Measurements from ENCODE around the gene AMPD2.
"Not testable (repeated sequence)": the region's sequence is repeated elsewhere in the genome, so short reads cannot be mapped to it uniquely, and the experiment has no call there.

The AMPD2 gene

DNA sequence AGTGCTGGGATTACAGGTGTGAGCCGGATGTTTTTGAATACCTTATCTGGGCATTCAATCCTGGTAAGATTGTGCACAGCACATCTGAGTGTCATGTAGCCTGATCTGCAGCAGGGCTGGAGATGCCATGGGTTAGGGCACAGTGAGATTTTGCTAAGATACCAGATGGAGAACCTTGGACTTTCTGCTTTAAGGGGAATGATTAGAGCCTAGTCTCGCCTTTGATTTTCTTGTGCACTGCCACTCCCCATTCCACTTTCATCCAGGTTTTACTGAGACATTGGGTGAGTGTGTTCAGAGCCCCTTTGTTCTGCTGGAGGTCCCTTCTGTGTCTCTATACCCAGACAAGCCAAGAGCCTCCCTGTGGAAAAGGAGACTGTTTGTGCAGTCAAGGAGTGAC lies 54.2 kb downstream of the AMPD2 start:
- not testable (repeated sequence) for H3K4me2 ChIP-seq (ENCODE audit: insufficient read depth, low read length, poor library complexity, severe bottlenecking); H3K4ac ChIP-seq (ENCODE audit: low read length); H2BK5ac ChIP-seq (ENCODE audit: low read length); H3K14ac ChIP-seq (ENCODE audit: low read length); H2BK15ac ChIP-seq (ENCODE audit: low read length); H2BK120ac ChIP-seq (ENCODE audit: low read depth, low read length); H3K27me3 ChIP-seq (ENCODE audit: control insufficient read depth in 3 of 3, insufficient read depth in 3 of 3, low read depth in 1 of 3, low read length in 3 of 3); H3K18ac ChIP-seq (ENCODE audit: low read length); H2BK12ac ChIP-seq (ENCODE audit: low read length); H2AK5ac ChIP-seq (ENCODE audit: low read depth, low read length); H3K9ac ChIP-seq (ENCODE audit: low read depth, low read length, poor library complexity); H3K27ac ChIP-seq (replicated peaks; ENCODE audit: low read length); H4K8ac ChIP-seq (ENCODE audit: low read depth, low read length); H3K23ac ChIP-seq (ENCODE audit: low read depth, low read length, poor library complexity); H3K4me1 ChIP-seq (ENCODE audit: control insufficient read depth in 2 of 2, insufficient read depth in 1 of 2, low read depth in 1 of 2, low read length in 2 of 2); H3K9me3 ChIP-seq (replicated peaks in 1 of 2; ENCODE audit: control insufficient read depth in 2 of 2, insufficient read depth in 1 of 2, low read depth in 1 of 2, low read length in 2 of 2); H2AFZ ChIP-seq (ENCODE audit: low read length); H3K79me1 ChIP-seq (ENCODE audit: low read depth, low read length); H3K4me3 ChIP-seq (ENCODE audit: low read length in 2 of 2); H3K36me3 ChIP-seq (replicated peaks in 1 of 2; ENCODE audit: control insufficient read depth in 2 of 2, insufficient read depth in 2 of 2, low read length in 2 of 2); DNase-seq (ENCODE audit: low spot score); H4K91ac ChIP-seq (ENCODE audit: low read depth, low read length, poor library complexity)
- WGBS, 2 donors (ENCODE audit: extremely low coverage in 2 of 2, insufficient read length in 2 of 2, insufficient replicate concordance in 1 of 2) = no CpG with 5 or more reads among the region's 2 CpGs

DNA sequence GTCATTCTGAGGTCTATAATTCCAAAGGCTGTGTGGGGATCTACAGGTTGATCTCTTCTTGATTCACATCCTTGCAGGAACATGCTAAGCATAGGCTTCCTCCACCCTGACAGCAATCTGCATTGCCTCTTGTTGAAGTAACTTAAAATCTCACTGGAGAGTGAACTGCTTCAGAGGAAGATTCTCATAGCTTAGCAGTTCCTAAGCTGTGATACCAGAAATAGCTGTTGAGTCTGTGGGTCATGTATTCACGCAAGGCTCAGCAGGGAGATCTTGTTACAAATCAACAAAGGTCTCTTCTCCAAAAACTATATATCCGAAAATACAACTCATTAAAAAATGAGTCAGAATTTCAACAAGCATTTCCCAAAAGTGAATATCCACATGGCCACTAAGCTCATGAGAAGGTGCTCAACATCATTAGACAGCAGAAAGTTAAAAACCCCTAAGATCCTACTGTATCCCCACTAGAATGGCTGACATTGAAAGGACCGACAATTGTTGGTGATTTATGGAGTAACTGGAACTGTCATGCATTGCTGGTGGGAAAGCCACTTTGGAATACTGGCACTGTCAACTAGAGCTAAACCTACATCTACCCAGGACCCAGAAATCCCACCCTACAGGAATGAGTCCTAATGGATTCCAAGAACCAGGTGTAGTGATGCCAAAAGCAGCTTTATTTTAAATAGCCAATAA lies 57.2 kb downstream of the AMPD2 start:
- DNase-seq (ENCODE audit: low spot score); H2AK5ac ChIP-seq (ENCODE audit: low read depth, low read length); H4K8ac ChIP-seq (ENCODE audit: low read depth, low read length); H3K4me3 ChIP-seq (ENCODE audit: low read length in 2 of 2); H3K4me2 ChIP-seq (ENCODE audit: insufficient read depth, low read length, poor library complexity, severe bottlenecking); H3K79me1 ChIP-seq (ENCODE audit: low read depth, low read length); H2BK120ac ChIP-seq (ENCODE audit: low read depth, low read length); H3K36me3 ChIP-seq (replicated peaks in 1 of 2; ENCODE audit: control insufficient read depth in 2 of 2, insufficient read depth in 2 of 2, low read length in 2 of 2); H3K9ac ChIP-seq (ENCODE audit: low read depth, low read length, poor library complexity); H3K23ac ChIP-seq (ENCODE audit: low read depth, low read length, poor library complexity); H3K4me1 ChIP-seq (ENCODE audit: control insufficient read depth in 2 of 2, insufficient read depth in 1 of 2, low read depth in 1 of 2, low read length in 2 of 2); H3K4ac ChIP-seq (ENCODE audit: low read length); H2BK12ac ChIP-seq (ENCODE audit: low read length); H3K27me3 ChIP-seq (ENCODE audit: control insufficient read depth in 3 of 3, insufficient read depth in 3 of 3, low read depth in 1 of 3, low read length in 3 of 3); H3K27ac ChIP-seq (replicated peaks; ENCODE audit: low read length); H3K14ac ChIP-seq (ENCODE audit: low read length); H2BK15ac ChIP-seq (ENCODE audit: low read length); H2BK5ac ChIP-seq (ENCODE audit: low read length); H4K91ac ChIP-seq (ENCODE audit: low read depth, low read length, poor library complexity); H2AFZ ChIP-seq (ENCODE audit: low read length); H3K18ac ChIP-seq (ENCODE audit: low read length); H3K9me3 ChIP-seq (replicated peaks in 1 of 2; ENCODE audit: control insufficient read depth in 2 of 2, insufficient read depth in 1 of 2, low read depth in 1 of 2, low read length in 2 of 2): not testable (repeated sequence)
- WGBS, 2 donors (ENCODE audit: extremely low coverage in 2 of 2, insufficient read length in 2 of 2, insufficient replicate concordance in 1 of 2) = no CpG with 5 or more reads among the region's 3 CpGs

DNA sequence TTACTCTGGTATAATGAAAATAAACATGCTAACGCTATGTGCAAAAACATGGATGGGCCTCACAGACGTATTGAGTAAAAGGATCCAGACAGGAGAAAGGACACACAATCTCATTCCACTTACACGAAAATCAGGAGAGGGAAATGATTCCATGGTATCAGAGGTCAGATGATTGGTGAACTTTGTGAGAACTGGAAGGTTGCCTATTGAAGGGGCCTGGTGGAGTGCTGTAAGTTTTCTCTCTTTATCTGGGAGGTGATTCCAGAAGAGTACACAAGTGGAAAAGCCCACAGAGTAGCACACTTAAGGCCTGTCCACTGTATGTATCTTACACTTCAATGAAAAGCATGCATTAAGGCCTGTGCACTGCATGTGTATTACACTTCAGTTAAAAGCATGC lies 57.8 kb downstream of the AMPD2 start:
- Histone ChIP-seq H4K8ac (ENCODE audit: low read depth, low read length) (no peak overlapping the region), H3K4ac (ENCODE audit: low read length) (no peak overlapping the region), H3K4me3 (ENCODE audit: low read length in 2 of 2) (no peak overlapping the region), H3K79me1 (ENCODE audit: low read depth, low read length) (no peaks in the 10 kb centered on the region), H3K4me2 (ENCODE audit: insufficient read depth, low read length, poor library complexity, severe bottlenecking) (no peak overlapping the region), H3K36me3 (replicated peaks in 1 of 2; ENCODE audit: control insufficient read depth in 2 of 2, insufficient read depth in 2 of 2, low read length in 2 of 2) (no peaks in the 10 kb centered on the region), H3K27ac (replicated peaks; ENCODE audit: low read length) (no peak overlapping the region), H2BK15ac (ENCODE audit: low read length) (no peak overlapping the region), H2AK5ac (ENCODE audit: low read depth, low read length) (no peak overlapping the region), H2BK12ac (ENCODE audit: low read length) (no peak overlapping the region), H3K9ac (ENCODE audit: low read depth, low read length, poor library complexity) (no peak overlapping the region), H3K18ac (ENCODE audit: low read length) (no peak overlapping the region), H3K27me3 (ENCODE audit: control insufficient read depth in 3 of 3, insufficient read depth in 3 of 3, low read depth in 1 of 3, low read length in 3 of 3) (no peaks in the 10 kb centered on the region), H3K14ac (ENCODE audit: low read length) (no peak overlapping the region), H2BK120ac (ENCODE audit: low read depth, low read length) (no peak overlapping the region), H2AFZ (ENCODE audit: low read length) (no peak overlapping the region), H4K91ac (ENCODE audit: low read depth, low read length, poor library complexity) (no peak overlapping the region), H3K4me1 (ENCODE audit: control insufficient read depth in 2 of 2, insufficient read depth in 1 of 2, low read depth in 1 of 2, low read length in 2 of 2) (no peaks in the 10 kb centered on the region), H3K9me3 (replicated peaks in 1 of 2; ENCODE audit: control insufficient read depth in 2 of 2, insufficient read depth in 1 of 2, low read depth in 1 of 2, low read length in 2 of 2) (no peaks in the 10 kb centered on the region), H2BK5ac (ENCODE audit: low read length) (no peak overlapping the region), H3K23ac (ENCODE audit: low read depth, low read length, poor library complexity) (no peak overlapping the region)
- no peak for DNase-seq (ENCODE audit: low spot score)
- no CpG with 5 or more reads among the region's 3 CpGs for WGBS, 2 donors (ENCODE audit: extremely low coverage in 2 of 2, insufficient read length in 2 of 2, insufficient replicate concordance in 1 of 2)

DNA sequence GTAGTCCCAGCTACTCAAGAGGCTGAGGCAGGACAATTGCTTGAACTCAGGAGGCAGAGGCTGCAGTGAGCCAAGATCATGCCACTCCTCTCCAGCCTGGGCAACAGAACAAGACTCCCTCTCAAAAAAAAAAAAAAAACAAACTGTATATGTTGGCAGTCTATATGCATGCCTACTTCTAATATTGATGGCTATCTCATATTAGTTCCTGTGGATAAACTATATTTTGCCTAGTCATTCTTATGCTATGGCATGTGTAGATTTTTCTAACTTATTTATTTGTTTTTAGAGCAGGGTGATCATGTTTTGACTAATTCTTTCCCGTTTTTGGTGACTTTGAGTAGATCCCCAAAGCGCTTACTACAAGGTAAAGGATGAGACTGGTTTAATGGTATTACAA lies 59.0 kb downstream of the AMPD2 start:
- not testable (repeated sequence) for H3K36me3 ChIP-seq (replicated peaks in 1 of 2; ENCODE audit: control insufficient read depth in 2 of 2, insufficient read depth in 2 of 2, low read length in 2 of 2); DNase-seq (ENCODE audit: low spot score); H2BK5ac ChIP-seq (ENCODE audit: low read length); H3K4me3 ChIP-seq (ENCODE audit: low read length in 2 of 2); H3K4me1 ChIP-seq (ENCODE audit: control insufficient read depth in 2 of 2, insufficient read depth in 1 of 2, low read depth in 1 of 2, low read length in 2 of 2); H2AK5ac ChIP-seq (ENCODE audit: low read depth, low read length); H3K4me2 ChIP-seq (ENCODE audit: insufficient read depth, low read length, poor library complexity, severe bottlenecking); H2BK15ac ChIP-seq (ENCODE audit: low read length); H4K8ac ChIP-seq (ENCODE audit: low read depth, low read length); H3K9me3 ChIP-seq (replicated peaks in 1 of 2; ENCODE audit: control insufficient read depth in 2 of 2, insufficient read depth in 1 of 2, low read depth in 1 of 2, low read length in 2 of 2); H4K91ac ChIP-seq (ENCODE audit: low read depth, low read length, poor library complexity); H3K27ac ChIP-seq (replicated peaks; ENCODE audit: low read length); H3K4ac ChIP-seq (ENCODE audit: low read length); H2BK12ac ChIP-seq (ENCODE audit: low read length); H3K23ac ChIP-seq (ENCODE audit: low read depth, low read length, poor library complexity); H3K27me3 ChIP-seq (ENCODE audit: control insufficient read depth in 3 of 3, insufficient read depth in 3 of 3, low read depth in 1 of 3, low read length in 3 of 3); H2BK120ac ChIP-seq (ENCODE audit: low read depth, low read length); H3K18ac ChIP-seq (ENCODE audit: low read length); H2AFZ ChIP-seq (ENCODE audit: low read length); H3K14ac ChIP-seq (ENCODE audit: low read length); H3K79me1 ChIP-seq (ENCODE audit: low read depth, low read length); H3K9ac ChIP-seq (ENCODE audit: low read depth, low read length, poor library complexity)
- no CpG with 5 or more reads among the region's 2 CpGs for WGBS, 2 donors (ENCODE audit: extremely low coverage in 2 of 2, insufficient read length in 2 of 2, insufficient replicate concordance in 1 of 2)
